Ascending aorta (tissue), 2 donors: ENCODE results near the gene VIPR1. TPM values are rescaled to one million over a fixed set of nuclear protein-coding genes. Genes with fewer than 3 reads are reported as not detected.
A peak's percentile ranks its signal among the peaks of the same experiment; 100 is the strongest.

Experiments used
- DNase-seq, 2 donors: peaks; one replicate each; pipeline ENCODE4 v3.0.0-alpha.2; 2019; ENCODE audit warnings: low spot score in 2 of 2
- H3K27ac ChIP-seq, 2 donors: fragments of 200-600 bp; sonication (generic); one replicate each; pipeline ENCODE4 v1.5.1; 2016 to 2017; ENCODE audit warnings: mild to moderate bottlenecking in 1 of 2
- H3K27me3 ChIP-seq: fragments of 200-600 bp; sonication (generic); one replicate; pipeline ENCODE4 v1.5.1; 2017
- H3K36me3 ChIP-seq, 2 donors: fragments of 200-600 bp; sonication (generic); one replicate each; pipeline ENCODE4 v1.5.1; 2016
- H3K4me1 ChIP-seq, 2 donors: fragments of 200-600 bp; sonication (generic); one replicate each; pipeline ENCODE4 v1.5.1; 2016 to 2017; ENCODE audit warnings: mild to moderate bottlenecking in 1 of 2
- H3K4me3 ChIP-seq, 2 donors: fragments of 200-600 bp; sonication (generic); one replicate each; pipeline ENCODE4 v1.5.1; 2016 to 2017; ENCODE audit warnings: mild to moderate bottlenecking in 1 of 2
- H3K9me3 ChIP-seq, 2 donors: fragments of 200-600 bp; sonication (generic); one replicate each; pipeline ENCODE4 v1.5.1; 2016
- intact Hi-C: fragments of 100-400 bp; cut with DNase I; formaldehyde crosslinking; loops from one replicate; pipeline ENCODE4 v1.15.1; 2023
- total RNA-seq: library from RNA; depleted of rRNA; stranded (reverse); fragments of >200 nt; gene quantifications from one replicate; pipeline ENCODE4 v1.1.0, GENCODE V29; 2016
- TF ChIP-seq, protein P1 (sequence below), 3 experiments: fragments of 200-600 bp in 2 of 3; fragments of 450-650 bp in 1 of 3; sonication (generic) in 2 of 3; IDR thresholded peaks; one replicate each; pipeline ENCODE4 v1.5.1; 2016 to 2019; ENCODE audit warnings: antibody characterized with exemption in 3 of 3, mild to moderate bottlenecking in 1 of 3, moderate library complexity in 1 of 3

Gene VIPR1
- total RNA-seq, 1 donor from 2014 or later = 3.5 TPM

- no peaks in the 10 kb centered on the region for H3K36me3 ChIP-seq
- no peaks in the 10 kb centered on the region for H3K9me3 ChIP-seq
- no peaks in the 10 kb centered on the region for H3K27me3 ChIP-seq
- DNase-seq = no peak
- TF ChIP-seq, protein P1, sequence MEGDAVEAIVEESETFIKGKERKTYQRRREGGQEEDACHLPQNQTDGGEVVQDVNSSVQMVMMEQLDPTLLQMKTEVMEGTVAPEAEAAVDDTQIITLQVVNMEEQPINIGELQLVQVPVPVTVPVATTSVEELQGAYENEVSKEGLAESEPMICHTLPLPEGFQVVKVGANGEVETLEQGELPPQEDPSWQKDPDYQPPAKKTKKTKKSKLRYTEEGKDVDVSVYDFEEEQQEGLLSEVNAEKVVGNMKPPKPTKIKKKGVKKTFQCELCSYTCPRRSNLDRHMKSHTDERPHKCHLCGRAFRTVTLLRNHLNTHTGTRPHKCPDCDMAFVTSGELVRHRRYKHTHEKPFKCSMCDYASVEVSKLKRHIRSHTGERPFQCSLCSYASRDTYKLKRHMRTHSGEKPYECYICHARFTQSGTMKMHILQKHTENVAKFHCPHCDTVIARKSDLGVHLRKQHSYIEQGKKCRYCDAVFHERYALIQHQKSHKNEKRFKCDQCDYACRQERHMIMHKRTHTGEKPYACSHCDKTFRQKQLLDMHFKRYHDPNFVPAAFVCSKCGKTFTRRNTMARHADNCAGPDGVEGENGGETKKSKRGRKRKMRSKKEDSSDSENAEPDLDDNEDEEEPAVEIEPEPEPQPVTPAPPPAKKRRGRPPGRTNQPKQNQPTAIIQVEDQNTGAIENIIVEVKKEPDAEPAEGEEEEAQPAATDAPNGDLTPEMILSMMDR (IDR thresholded peaks at IDR 0.05) = no peak
- intact Hi-C loops = no loop called here
- H3K4me3 ChIP-seq = no peak overlapping the region
- H3K27ac ChIP-seq = no peak overlapping the region
- peaks cover 22 to 31% of the 10 kb centered on the region in 2 donors for H3K4me1 ChIP-seq
These were observed 9.3 kb downstream of the VIPR1 start for GRCh38 chr3:42511736-42512135.

DNA sequence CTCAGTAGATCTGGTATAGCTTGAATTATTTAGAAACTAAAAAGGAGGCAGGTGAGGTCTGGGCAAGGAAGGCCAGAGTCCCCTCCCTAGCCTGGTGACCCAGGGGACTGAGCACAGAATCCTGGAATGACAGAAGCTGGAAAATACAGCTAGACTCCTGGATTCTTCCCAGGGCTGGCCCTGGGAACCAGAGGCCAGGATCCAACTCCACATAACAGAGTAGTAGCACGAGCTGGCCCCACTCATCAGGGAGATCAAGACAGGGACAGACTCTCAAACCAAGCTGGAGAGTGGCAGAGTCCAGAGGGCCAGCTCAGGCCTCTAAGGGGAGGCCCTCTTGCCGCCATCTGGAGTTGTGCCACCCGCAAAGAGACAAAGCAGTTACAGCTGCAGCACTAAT is 10.7 kb downstream of the VIPR1 start:
- Histone ChIP-seq H3K36me3 (no peaks in the 10 kb centered on the region), H3K9me3 (no peaks in the 10 kb centered on the region), H3K4me1 (peaks cover 22 to 37% of the 10 kb centered on the region in 2 donors), H3K4me3 (no peak overlapping the region), H3K27me3 (no peaks in the 10 kb centered on the region), H3K27ac (peak overlapping the region; percentile 60 to 86)
- DNase-seq = no peak
- intact Hi-C loops = no loop called here
- TF ChIP-seq, protein P1 (IDR thresholded peaks at IDR 0.05) = no peak

- Histone ChIP-seq H3K27ac (peak overlapping the region; percentile 60 to 86), H3K9me3 (no peaks in the 10 kb centered on the region), H3K4me3 (no peak overlapping the region), H3K4me1 (peaks cover 22 to 37% of the 10 kb centered on the region in 2 donors), H3K36me3 (no peaks in the 10 kb centered on the region), H3K27me3 (no peaks in the 10 kb centered on the region)
- TF ChIP-seq, protein P1 (IDR thresholded peaks at IDR 0.05) = no peak
- intact Hi-C loops = no loop called here
- DNase-seq = no peak
These were observed 11.1 kb downstream of the VIPR1 start for GRCh38 chr3:42513521-42513920.

DNA sequence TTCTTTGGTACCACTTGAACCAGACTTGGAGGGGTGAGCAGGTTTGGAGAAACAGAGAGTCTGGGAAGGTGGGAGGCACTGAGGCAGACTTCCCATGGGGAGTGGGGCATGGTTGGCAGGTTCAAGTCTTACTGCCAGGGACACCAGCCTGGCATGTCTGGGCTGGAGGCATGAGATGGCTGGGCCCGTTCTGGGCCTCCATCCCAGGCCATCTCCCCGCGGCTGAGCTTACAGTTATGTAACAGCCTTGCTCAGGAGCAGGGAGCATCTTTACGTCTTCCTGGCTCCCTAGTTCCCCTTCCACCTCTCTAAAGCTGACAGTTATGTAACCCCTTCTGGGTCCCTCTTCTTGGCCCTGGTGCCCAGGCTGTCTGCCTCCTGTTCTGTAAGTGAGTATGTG is 12.4 kb downstream of the VIPR1 start:
- Histone ChIP-seq H3K27ac (peak overlapping the region; percentile 86 to 88), H3K4me3 (no peak overlapping the region), H3K9me3 (no peaks in the 10 kb centered on the region), H3K36me3 (no peaks in the 10 kb centered on the region), H3K4me1 (peaks cover 22 to 37% of the 10 kb centered on the region in 2 donors), H3K27me3 (no peaks in the 10 kb centered on the region)
- TF ChIP-seq, protein P1 (IDR thresholded peaks at IDR 0.05) = no peak
- no peak for DNase-seq
- intact Hi-C loops = no loop called here

GRCh38 chr3:42515391-42515916 is 13.0 kb downstream of the VIPR1 start:
- Histone ChIP-seq H3K36me3 (no peaks in the 10 kb centered on the region), H3K9me3 (no peaks in the 10 kb centered on the region), H3K27me3 (no peaks in the 10 kb centered on the region), H3K4me3 (no peak overlapping the region), H3K4me1 (peaks cover 22 to 37% of the 10 kb centered on the region in 2 donors), H3K27ac (peak overlapping the region; percentile 86 to 88)
- intact Hi-C loops = no loop called here
- TF ChIP-seq, protein P1 (IDR thresholded peaks at IDR 0.05) = no peak
- peak; percentile 55 to 85 for DNase-seq

GRCh38 chr3:42515976-42516375 is 13.5 kb downstream of the VIPR1 start:
- TF ChIP-seq, protein P1 (IDR thresholded peaks at IDR 0.05) = no peak
- Histone ChIP-seq H3K27ac (peak overlapping the region; percentile 86 to 88), H3K27me3 (no peaks in the 10 kb centered on the region), H3K4me3 (no peak overlapping the region), H3K36me3 (no peaks in the 10 kb centered on the region), H3K4me1 (peaks cover 22 to 35% of the 10 kb centered on the region in 2 donors), H3K9me3 (no peaks in the 10 kb centered on the region)
- no peak for DNase-seq
- intact Hi-C loops = no loop called here
